Epithelial cell of esophagus (primary cell): ENCODE data around the gene CADPS.

Source experiments
- DNase-seq: peaks from one replicate; pipeline ENCODE4 v3.0.0; 2010; ENCODE audit warnings: low read depth
- H3K4me3 ChIP-seq: 2 replicates; pipeline ENCODE4 v1.5.1; 2011; ENCODE audit warnings: mild to moderate bottlenecking, low read length, control low read depth
- TF ChIP-seq, protein P1 (sequence below): IDR thresholded peaks from 2 replicates; pipeline ENCODE4 v1.5.1; 2011; ENCODE audit warnings: low read depth, mild to moderate bottlenecking, low read length, control low read depth, inconsistent platforms; ENCODE audit not compliant: insufficient read depth; ENCODE audit errors: missing control alignments

CADPS gene

DNA sequence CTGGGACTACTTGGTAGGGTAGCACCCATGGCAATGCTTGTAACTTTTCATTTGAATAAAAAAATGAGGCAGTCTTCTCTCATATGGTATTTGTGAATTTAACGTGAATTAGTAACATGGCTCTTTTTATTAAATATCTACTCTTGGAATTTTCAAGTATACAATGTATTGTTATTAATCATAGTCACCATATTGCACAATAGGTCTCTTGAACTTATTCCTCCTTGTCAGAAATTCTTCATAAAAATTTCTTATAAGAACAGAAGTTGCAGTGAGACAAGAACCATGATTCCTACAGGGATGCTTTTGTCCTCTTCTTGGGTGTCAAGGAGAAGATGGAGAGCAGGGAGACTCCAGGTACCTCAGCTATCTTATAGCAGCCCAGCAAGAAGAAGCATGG, 298.1 kb downstream of the CADPS start:
- peak; percentile 21 for DNase-seq
- no peak overlapping the region for H3K4me3 ChIP-seq
- TF ChIP-seq, protein P1, sequence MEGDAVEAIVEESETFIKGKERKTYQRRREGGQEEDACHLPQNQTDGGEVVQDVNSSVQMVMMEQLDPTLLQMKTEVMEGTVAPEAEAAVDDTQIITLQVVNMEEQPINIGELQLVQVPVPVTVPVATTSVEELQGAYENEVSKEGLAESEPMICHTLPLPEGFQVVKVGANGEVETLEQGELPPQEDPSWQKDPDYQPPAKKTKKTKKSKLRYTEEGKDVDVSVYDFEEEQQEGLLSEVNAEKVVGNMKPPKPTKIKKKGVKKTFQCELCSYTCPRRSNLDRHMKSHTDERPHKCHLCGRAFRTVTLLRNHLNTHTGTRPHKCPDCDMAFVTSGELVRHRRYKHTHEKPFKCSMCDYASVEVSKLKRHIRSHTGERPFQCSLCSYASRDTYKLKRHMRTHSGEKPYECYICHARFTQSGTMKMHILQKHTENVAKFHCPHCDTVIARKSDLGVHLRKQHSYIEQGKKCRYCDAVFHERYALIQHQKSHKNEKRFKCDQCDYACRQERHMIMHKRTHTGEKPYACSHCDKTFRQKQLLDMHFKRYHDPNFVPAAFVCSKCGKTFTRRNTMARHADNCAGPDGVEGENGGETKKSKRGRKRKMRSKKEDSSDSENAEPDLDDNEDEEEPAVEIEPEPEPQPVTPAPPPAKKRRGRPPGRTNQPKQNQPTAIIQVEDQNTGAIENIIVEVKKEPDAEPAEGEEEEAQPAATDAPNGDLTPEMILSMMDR = no peak

- no peak overlapping the region for H3K4me3 ChIP-seq
- TF ChIP-seq, protein P1 = no peak
- DNase-seq = peak; percentile 25
Observed at GRCh38 chr3:62574266-62574898, 300.8 kb downstream of the CADPS start.

DNA sequence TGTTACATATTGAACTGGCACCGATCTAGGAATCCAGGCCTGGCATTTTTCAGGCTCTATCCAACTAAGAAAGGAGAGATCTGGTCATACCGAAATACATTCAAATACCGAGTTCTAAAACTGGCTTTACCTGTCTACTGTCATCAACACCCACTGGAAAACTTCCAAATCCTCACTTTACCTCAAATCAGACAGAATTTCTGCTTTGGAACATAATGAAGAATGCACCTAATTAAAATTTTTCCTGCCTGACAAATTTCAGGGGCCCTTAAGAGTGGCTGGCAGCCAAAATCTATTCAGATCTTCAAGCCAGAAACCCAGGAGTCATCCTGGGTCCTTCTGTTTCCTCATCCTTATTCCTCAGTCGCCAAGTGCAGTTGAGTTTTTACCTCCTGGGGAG, 303.3 kb downstream of the CADPS start:
- peak; percentile 13 for DNase-seq
- TF ChIP-seq, protein P1 = no peak
- H3K4me3 ChIP-seq = no peak overlapping the region

GRCh38 chr3:62570888-62571287, 304.3 kb downstream of the CADPS start:
- no peak overlapping the region for H3K4me3 ChIP-seq
- no peak for DNase-seq
- TF ChIP-seq, protein P1 = no peak

DNA sequence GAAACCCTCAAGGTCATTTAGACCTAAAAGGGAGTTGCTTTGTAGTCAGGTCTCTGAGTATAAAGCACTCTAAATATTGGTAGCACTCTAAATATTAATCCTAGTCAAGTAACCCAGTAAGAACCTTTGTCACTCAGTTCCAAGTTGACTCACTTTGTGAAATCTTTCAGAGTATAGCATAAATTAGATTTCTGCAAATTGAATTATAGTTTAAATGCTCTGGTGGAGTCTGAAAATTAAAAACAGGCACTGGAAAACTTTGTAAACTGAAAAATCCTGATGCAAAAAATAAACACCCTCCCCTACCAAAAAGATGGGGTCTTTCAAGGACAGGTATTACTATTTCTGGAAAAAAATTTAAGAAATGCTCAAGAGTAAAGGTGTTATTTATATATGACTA, 305.6 kb downstream of the CADPS start:
- no peak for DNase-seq
- TF ChIP-seq, protein P1 = no peak
- no peak overlapping the region for H3K4me3 ChIP-seq

DNA sequence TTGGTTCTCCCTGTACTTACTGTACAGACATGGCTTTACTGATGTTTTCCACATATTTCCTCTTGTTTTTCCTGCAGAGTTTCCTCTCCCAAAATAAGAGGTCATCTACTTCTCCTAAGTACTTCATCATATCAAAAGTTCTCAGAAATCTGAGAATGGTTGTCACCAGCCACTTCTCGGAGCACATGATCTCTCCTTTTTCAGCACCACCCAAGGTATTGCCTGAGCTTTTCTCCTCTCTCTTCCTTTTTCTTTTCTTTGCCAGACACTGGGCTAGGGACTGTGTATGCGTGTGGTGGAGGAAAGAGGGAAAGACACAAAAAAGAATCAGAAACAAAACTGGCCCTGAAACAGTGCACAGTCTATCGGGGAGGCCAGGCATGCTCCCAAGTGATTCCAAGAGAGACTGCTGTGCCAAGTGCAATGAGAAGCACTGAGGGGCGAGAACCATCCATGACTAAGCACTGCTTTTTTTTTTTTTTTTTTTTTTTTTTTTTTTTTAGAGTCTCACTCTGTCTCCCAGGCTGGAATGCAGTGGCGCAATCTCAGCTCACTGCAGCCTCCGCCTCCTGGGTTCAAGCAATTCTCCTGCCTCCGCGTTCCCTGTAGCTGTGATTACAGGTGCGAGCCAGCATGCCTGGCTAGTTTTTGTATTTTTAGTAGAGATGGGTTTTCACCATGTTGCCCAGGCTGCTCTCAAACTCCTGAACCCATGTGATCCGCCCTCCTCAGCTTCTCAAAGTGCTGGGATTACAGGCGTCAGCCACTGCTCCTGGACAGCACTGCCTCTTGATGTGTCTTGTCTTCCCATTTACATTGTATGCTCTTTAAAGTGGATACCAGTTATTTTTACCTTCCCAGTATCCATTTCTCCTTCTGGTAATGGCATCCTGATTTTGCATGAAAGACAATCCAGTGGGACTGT, 307.9 kb downstream of the CADPS start:
- H3K4me3 ChIP-seq = no peak overlapping the region
- DNase-seq = peak; percentile 69
- TF ChIP-seq, protein P1 = no peak

DNA sequence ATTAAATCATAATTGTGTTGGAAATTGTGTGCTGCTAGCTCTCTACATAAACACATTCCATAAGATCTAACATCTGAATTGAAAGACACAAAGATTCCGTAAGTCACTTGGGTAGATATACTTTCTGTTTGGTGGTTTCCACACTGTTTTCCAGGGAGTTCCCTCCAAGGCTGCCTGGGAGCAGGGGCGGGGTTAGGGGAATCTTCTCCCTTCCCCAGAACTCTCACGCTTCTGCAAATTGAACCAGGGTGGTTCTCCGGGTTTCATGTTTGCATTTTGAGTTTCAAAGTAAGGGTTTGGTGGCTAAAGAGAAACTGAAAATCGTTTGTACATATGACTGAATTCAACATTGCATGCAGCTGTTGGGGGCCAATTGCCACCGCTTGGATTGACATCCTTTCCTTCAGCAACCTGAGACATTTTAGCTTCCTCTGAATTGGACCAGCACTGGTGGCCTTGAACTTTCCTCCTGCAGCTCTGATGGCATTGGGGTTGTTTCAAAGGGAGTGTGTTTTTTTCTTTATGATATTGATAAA, 309.1 kb downstream of the CADPS start:
- no peak overlapping the region for H3K4me3 ChIP-seq
- no peak for DNase-seq
- TF ChIP-seq, protein P1 = no peak
